Body of pancreas (tissue), 4 donors: ENCODE results near the gene STON1.

Experiments
- CTCF ChIP-seq, 7 experiments: fragments of 450-650 bp in 4 of 7; fragments of 200-600 bp in 3 of 7; sonication (generic) in 3 of 7; IDR thresholded peaks; one replicate each; pipeline ENCODE4 v1.5.1; 2016 to 2019; ENCODE audit warnings: antibody characterized with exemption in 7 of 7
- POLR2A ChIP-seq, 3 donors: fragments of 450-650 bp; IDR thresholded peaks; one replicate each; pipeline ENCODE4 v1.6.1; 2016; ENCODE audit warnings: antibody characterized with exemption in 3 of 3, mild to moderate bottlenecking in 2 of 3

- TF ChIP-seq CTCF (IDR thresholded peaks at IDR 0.05): no peak
- TF ChIP-seq POLR2A (IDR thresholded peaks at IDR 0.05): no peak
These were observed 19.6 kb upstream of the STON1 start for GRCh38 chr2:48510329-48510728.
